IPS-15b (cell line): Measurements from ENCODE around the gene E2F4.

ENCODE experiments used
- H3K27me3 ChIP-seq: one replicate; pipeline ENCODE4 v1.6.1; 2013; ENCODE audit warnings: low read length; ENCODE audit not compliant: control insufficient read depth, insufficient read depth
- H3K36me3 ChIP-seq: one replicate; pipeline ENCODE4 v1.6.1; 2013; ENCODE audit warnings: low read length; ENCODE audit not compliant: control insufficient read depth, insufficient read depth
- H3K4me1 ChIP-seq: one replicate; pipeline ENCODE4 v1.6.1; 2013; ENCODE audit warnings: mild to moderate bottlenecking, low read length; ENCODE audit not compliant: control insufficient read depth, insufficient read depth
- H3K4me3 ChIP-seq: one replicate; pipeline ENCODE4 v1.5.1; 2013; ENCODE audit warnings: low read depth, low read length
- H3K9ac ChIP-seq: one replicate; pipeline ENCODE4 v1.6.1; 2013; ENCODE audit warnings: low read depth, mild to moderate bottlenecking, low read length
- H3K9me3 ChIP-seq: one replicate; pipeline ENCODE4 v1.6.1; 2013; ENCODE audit warnings: mild to moderate bottlenecking, low read length; ENCODE audit not compliant: control insufficient read depth, insufficient read depth

E2F4 gene

GRCh38 chr16:67247192-67248072 is 55.5 kb downstream of the E2F4 start, which contains the start of gene FHOD1:
Gene FHOD1, minus strand, starts transcription at chr16:67247481. Its CDS starts 71 bp downstream, at chr16:67247410.
- Histone ChIP-seq H3K27me3 (peaks cover 23% of the 10 kb centered on the region), H3K4me3 (peak within 1 kb of the TSS; percentile 84), H3K9me3 (no peaks in the 10 kb centered on the region), H3K4me1 (peaks cover 13% of the 10 kb centered on the region), H3K9ac (peak within 1 kb of the TSS; percentile 76), H3K36me3 (no peaks in the 10 kb centered on the region)

- Histone ChIP-seq H3K9me3 (no peaks in the 10 kb centered on the region), H3K9ac (no peak overlapping the region), H3K36me3 (no peaks in the 10 kb centered on the region), H3K4me3 (peak overlapping the region; percentile 70), H3K4me1 (peaks cover 13% of the 10 kb centered on the region), H3K27me3 (peaks cover 23% of the 10 kb centered on the region)
Measured at GRCh38 chr16:67248073-67248400, 56.1 kb downstream of the E2F4 start.
